Subcutaneous abdominal adipose tissue (tissue), 5 donors: ENCODE data around the gene ETV6.

Source experiments
- H3K27ac ChIP-seq: one replicate; pipeline ENCODE4 v1.7.0; 2013; ENCODE audit warnings: low read depth, mild to moderate bottlenecking, inconsistent platforms, low read length, moderate library complexity
- H3K27me3 ChIP-seq, 5 donors: one replicate each; pipeline ENCODE4 v1.7.0; 2013; ENCODE audit warnings: low read length in 5 of 5, inconsistent platforms in 1 of 5; ENCODE audit not compliant: control insufficient read depth in 5 of 5, insufficient read depth in 4 of 5
- H3K36me3 ChIP-seq, 5 donors: one replicate each; pipeline ENCODE4 v1.7.0; 2013; ENCODE audit warnings: low read length in 5 of 5; ENCODE audit not compliant: control insufficient read depth in 5 of 5, insufficient read depth in 5 of 5
- H3K4me1 ChIP-seq, 5 donors: one replicate each; pipeline ENCODE4 v1.7.0; 2013; ENCODE audit warnings: low read length in 5 of 5, mild to moderate bottlenecking in 3 of 5, moderate library complexity in 1 of 5; ENCODE audit not compliant: control insufficient read depth in 5 of 5, insufficient read depth in 5 of 5
- H3K4me3 ChIP-seq, 5 donors: one replicate each; pipeline ENCODE4 v1.7.0; 2013; ENCODE audit warnings: low read length in 5 of 5, low read depth in 1 of 5
- H3K9ac ChIP-seq, 5 donors: one replicate each; pipeline ENCODE4 v1.7.0; 2013; ENCODE audit warnings: low read length in 5 of 5, mild to moderate bottlenecking in 4 of 5, moderate library complexity in 3 of 5
- H3K9me3 ChIP-seq, 5 donors: one replicate each; pipeline ENCODE4 v1.7.0; 2013; ENCODE audit warnings: low read length in 5 of 5; ENCODE audit not compliant: control insufficient read depth in 5 of 5
- donor health status: healthy.
- donor health status: healthy.
- donor health status: healthy.
- donor health status: healthy.
- donor health status: healthy.

The ETV6 gene

GRCh38 chr12:11729008-11729407, 79.5 kb downstream of the ETV6 start:
- H3K4me3 ChIP-seq: no peak overlapping the region
- H3K36me3 ChIP-seq: peaks cover 0 to 7% (median 0%) of the 10 kb centered on the region in 5 donors
- H3K9ac ChIP-seq: no peak overlapping the region
- peaks cover 3 to 29% (median 15%) of the 10 kb centered on the region in 5 donors for H3K4me1 ChIP-seq
- H3K27ac ChIP-seq: no peak overlapping the region
- no peaks in the 10 kb centered on the region for H3K9me3 ChIP-seq
- no peaks in the 10 kb centered on the region for H3K27me3 ChIP-seq

- H3K27me3 ChIP-seq: no peaks in the 10 kb centered on the region
- no peak overlapping the region for H3K27ac ChIP-seq
- H3K4me3 ChIP-seq: no peak overlapping the region
- no peak overlapping the region for H3K9ac ChIP-seq
- no peaks in the 10 kb centered on the region for H3K9me3 ChIP-seq
- peaks cover 0 to 7% (median 0%) of the 10 kb centered on the region in 5 donors for H3K36me3 ChIP-seq
- H3K4me1 ChIP-seq: peaks cover 3 to 29% (median 12%) of the 10 kb centered on the region in 5 donors
These were observed 80.1 kb downstream of the ETV6 start for GRCh38 chr12:11729439-11730150.

- Histone ChIP-seq H3K27me3 (no peaks in the 10 kb centered on the region), H3K4me1 (peaks cover 0 to 22% (median 4%) of the 10 kb centered on the region in 5 donors), H3K4me3 (no peak overlapping the region), H3K9ac (no peak overlapping the region), H3K27ac (no peak overlapping the region), H3K36me3 (peaks cover 0 to 7% (median 0%) of the 10 kb centered on the region in 5 donors), H3K9me3 (no peaks in the 10 kb centered on the region)
These were observed 81.0 kb downstream of the ETV6 start for GRCh38 chr12:11730299-11731041.

- H3K4me3 ChIP-seq: no peak overlapping the region
- no peak overlapping the region for H3K27ac ChIP-seq
- H3K9ac ChIP-seq: no peak overlapping the region
- peaks cover 0 to 7% (median 0%) of the 10 kb centered on the region in 5 donors for H3K36me3 ChIP-seq
- H3K27me3 ChIP-seq: no peaks in the 10 kb centered on the region
- no peaks in the 10 kb centered on the region for H3K9me3 ChIP-seq
- peaks cover 0 to 20% (median 3%) of the 10 kb centered on the region in 5 donors for H3K4me1 ChIP-seq
These were observed 81.5 kb downstream of the ETV6 start for GRCh38 chr12:11731042-11731357.

GRCh38 chr12:11731455-11731854, 82.0 kb downstream of the ETV6 start:
- Histone ChIP-seq H3K36me3 (peaks cover 0 to 7% (median 0%) of the 10 kb centered on the region in 5 donors), H3K9ac (no peak overlapping the region), H3K4me1 (peaks cover 0 to 20% (median 3%) of the 10 kb centered on the region in 5 donors), H3K27ac (no peak overlapping the region), H3K9me3 (no peaks in the 10 kb centered on the region), H3K4me3 (no peak overlapping the region), H3K27me3 (no peaks in the 10 kb centered on the region)

- Histone ChIP-seq H3K4me1 (peaks cover 0 to 20% (median 3%) of the 10 kb centered on the region in 5 donors), H3K27me3 (no peaks in the 10 kb centered on the region), H3K9me3 (no peaks in the 10 kb centered on the region), H3K4me3 (no peak overlapping the region), H3K9ac (no peak overlapping the region), H3K36me3 (peaks cover 0 to 6% (median 0%) of the 10 kb centered on the region in 5 donors), H3K27ac (no peak overlapping the region)
These were observed 82.5 kb downstream of the ETV6 start for GRCh38 chr12:11732023-11732422.

GRCh38 chr12:11732715-11733114, 83.2 kb downstream of the ETV6 start:
- Histone ChIP-seq H3K9me3 (no peaks in the 10 kb centered on the region), H3K36me3 (peaks cover 0 to 3% (median 0%) of the 10 kb centered on the region in 5 donors), H3K4me1 (peaks cover 0 to 20% (median 3%) of the 10 kb centered on the region in 5 donors), H3K9ac (no peak overlapping the region), H3K4me3 (no peak overlapping the region), H3K27me3 (no peaks in the 10 kb centered on the region), H3K27ac (no peak overlapping the region)

- no peaks in the 10 kb centered on the region for H3K27me3 ChIP-seq
- no peaks in the 10 kb centered on the region for H3K9me3 ChIP-seq
- no peak overlapping the region for H3K4me3 ChIP-seq
- H3K4me1 ChIP-seq: peaks cover 0 to 17% (median 0%) of the 10 kb centered on the region in 5 donors
- H3K9ac ChIP-seq: no peak overlapping the region
- no peak overlapping the region for H3K27ac ChIP-seq
- peaks cover 0 to 3% (median 0%) of the 10 kb centered on the region in 5 donors for H3K36me3 ChIP-seq
These were observed 85.2 kb downstream of the ETV6 start for GRCh38 chr12:11734580-11735180.

GRCh38 chr12:11738450-11738849, 89.0 kb downstream of the ETV6 start:
- Histone ChIP-seq H3K4me1 (peaks cover 0 to 7% (median 0%) of the 10 kb centered on the region in 5 donors), H3K36me3 (peaks cover 0 to under 1% (median 0%) of the 10 kb centered on the region in 5 donors), H3K27me3 (no peaks in the 10 kb centered on the region), H3K4me3 (no peak overlapping the region), H3K27ac (no peak overlapping the region), H3K9ac (no peak overlapping the region), H3K9me3 (no peaks in the 10 kb centered on the region)
